NCI-H187 (cell line): ENCODE data around the gene ATP1A3.
"Not testable (repeated sequence)": the region's sequence is repeated elsewhere in the genome, so short reads cannot be mapped to it uniquely, and the experiment has no call there.

Experiments used
- DNase-seq, 2 experiments: peaks; one replicate each; lab custom pipeline; 2025; lab: John Stamatoyannopoulos, UW

ATP1A3 gene

DNA sequence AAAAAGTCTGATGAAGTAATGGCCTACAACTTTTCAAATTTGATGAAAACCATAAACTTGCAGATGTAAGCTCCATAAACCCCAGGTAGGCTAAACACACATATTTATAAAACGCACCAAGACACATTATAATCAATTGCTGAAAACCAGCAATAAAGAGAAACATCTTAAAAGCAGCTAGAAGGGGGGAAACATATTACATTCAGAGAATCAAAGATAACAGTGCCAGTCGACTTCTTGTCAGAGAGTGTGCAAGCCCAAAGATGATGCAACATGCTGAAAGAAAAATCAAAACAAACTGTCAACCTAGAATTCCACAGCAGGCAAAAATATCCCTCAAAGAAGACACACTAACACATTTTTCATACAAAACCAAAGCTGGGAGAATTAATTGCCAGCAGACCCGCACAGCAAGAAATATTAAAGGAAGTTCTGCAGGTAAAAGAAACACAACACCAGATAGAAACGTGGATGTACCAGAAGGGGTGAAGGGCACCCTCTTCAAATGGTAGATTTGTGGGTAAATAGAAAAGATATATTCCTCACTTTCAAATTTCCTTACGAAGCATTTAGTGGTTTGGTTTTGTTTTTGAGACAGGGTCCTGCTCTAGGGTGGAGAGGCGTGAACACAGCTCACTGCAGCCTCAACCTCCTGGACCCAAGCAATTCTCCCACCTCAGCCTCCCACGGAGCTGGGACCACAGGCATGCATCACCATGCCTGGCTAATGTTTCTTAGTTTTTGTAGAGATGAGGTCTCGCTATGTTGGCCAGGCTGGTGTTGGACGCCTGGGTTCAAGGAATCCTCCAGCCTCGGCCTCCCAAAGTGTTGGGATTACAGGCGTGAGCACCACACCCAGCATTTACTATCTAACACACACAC is 16.5 kb upstream of the ATP1A3 start:
- no peak for DNase-seq

DNA sequence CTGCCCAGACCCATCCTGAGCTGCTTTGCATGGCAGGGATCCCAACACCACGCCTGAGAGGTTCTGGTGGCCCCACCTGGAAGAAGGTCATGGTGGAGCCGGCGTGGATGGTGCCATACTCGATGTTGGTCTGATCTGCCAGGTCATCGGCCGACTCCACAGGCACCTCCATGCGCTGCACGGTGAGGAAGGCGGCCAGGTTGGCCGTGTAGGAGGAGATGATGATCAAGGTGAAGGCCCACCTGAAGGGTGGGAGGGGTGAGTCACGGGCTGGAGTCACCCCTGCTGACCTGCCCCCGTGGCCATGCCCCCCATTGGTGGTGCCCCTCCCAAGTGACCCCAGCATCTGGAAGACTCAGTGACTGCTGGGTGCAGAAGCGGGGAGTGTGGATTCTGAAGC is 12.5 kb upstream of the ATP1A3 start:
- DNase-seq = no peak

DNA sequence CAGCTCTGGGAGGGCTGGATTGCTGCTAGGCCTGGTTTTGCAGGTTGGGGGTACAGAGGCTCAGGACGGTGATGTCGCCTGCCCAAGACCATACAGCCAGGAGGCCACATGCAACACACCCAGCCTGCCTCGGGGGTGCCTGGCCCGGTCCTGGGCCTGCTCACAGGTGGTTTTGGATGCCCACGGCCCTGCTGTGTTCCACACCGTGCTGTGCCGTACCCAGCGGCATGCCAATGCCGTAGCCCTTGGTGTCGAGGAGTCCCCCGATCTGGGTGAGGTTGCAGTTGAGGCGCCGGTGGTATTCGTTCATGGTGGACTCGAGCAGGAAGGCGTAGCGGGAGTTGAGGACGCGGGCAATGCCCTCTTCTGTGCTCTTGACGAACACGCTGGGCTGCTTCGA is 11.5 kb upstream of the ATP1A3 start:
- DNase-seq = no peak

DNA sequence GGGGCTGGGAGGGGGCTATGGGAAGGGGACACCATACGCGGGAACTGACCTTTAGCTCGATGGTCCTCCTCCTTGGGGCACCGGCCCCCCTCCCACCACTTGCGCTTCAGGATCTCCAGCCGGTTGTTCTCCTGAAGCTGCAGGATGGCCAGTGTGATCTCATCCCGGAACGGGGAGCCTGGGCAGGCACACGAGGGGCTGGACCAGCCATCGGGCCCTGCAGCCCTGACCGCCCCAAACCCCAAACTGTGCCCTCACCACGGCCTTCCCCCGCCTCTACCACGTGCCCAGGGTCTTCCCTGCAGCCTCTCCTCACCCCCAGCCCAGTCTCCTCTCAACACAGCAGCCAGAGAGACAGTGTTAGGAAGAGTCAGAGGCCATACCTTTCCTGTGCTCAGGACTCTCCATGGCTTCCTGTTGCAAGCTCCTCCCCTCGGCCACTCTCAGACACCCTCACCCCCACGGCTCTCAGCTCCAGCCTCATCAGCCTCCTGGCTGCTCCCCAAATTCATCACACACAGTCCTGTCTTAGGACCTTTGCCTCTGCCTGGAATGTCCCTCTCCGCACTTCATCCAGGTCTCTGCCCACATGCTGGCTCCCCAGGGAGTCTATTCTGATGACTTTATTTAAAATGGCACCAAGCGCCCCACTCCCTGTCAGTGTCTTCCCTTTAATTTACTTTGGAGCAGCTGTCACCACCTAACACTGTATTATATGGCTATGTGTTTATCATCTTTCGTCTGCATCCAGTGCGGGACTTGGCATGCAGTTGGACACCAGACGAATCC is 9.7 kb upstream of the ATP1A3 start:
- DNase-seq = no peak

GRCh38 chr19:41999878-42000208 is 5.8 kb upstream of the ATP1A3 start:
- DNase-seq = no peak

DNA sequence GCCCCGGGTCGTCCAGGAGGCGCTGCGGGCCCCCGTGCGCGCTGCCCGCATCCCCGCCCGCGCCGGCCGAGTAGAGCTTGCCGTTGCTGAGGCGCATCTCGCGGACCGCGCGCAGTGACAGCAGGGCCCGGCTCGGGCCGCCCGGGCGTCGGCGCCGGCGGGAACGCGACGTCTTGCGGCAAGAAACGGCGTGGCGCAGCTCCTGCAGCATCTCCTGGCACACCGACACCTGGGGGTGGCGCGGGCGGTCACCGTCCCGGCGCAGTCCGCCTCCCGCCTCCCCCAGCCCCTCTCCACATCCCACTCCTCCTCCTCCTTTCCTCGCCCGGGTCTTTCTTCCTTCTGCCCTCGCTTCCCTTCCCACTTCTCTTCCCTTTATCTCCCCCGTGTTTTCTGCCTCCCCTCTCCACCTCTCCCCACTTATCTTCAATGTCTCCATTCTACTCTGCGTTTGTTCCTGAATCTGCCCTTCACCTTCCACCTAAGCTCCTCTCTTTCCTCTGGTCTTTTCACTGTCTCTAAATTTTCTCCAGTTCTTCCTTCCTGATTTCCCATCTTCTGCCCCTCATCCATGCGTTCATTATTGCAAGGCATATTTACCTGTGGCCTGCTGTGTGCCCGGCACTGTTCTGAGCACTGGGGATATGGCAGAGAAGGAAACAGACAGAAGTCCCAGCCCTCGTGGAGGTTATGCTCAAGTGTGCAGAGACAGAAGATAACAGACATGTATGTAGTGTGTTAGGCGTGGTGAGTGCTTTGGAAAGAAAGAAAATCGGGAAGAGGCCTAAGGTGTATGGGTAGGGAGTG is 5.2 kb upstream of the ATP1A3 start:
- no peak for DNase-seq

- DNase-seq = peak in 1 of 2 experiments; percentile 15
Observed at GRCh38 chr19:41998246-41999020, 4.4 kb upstream of the ATP1A3 start.

- DNase-seq = no peak
Observed at GRCh38 chr19:41997851-41998229, 3.8 kb upstream of the ATP1A3 start.

DNA sequence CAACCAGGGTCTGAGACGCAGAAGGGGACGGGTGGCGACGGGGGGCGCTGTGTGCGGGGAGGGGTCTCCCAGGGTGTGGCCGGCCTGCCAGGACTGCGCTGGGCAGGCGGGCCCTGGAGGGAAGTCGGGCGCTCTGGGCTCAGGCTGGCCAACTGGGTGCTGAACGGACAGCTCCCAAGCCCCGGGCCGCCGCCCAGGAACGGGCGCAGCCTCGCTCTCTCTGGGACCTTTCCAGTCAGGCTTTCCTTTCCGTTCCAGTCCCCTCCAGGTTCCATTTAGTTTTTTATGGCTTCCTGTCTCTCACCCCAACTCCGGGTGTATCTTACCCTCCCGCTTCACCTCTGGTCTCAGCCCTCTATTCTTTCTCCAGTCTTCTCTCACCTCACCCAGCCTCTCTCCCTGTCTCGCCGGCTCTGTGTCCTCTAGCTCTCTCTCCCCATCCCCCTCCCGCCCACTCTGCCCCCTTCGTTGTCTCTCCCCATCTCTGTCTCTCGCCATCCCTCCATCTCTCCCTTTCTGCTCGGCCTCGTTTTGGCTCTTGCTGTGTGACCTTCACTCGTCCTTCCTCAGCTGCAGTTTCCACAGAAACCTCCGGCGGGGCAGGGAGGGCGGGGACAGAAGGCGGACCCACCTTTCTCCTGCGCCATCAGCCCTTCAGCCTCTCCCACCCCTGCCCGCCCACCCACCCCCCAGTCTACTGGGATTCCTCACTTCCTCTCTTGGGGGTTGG is 3.3 kb upstream of the ATP1A3 start:
- DNase-seq = no peak

- no peak for DNase-seq
Observed at GRCh38 chr19:41995959-41996797, 2.1 kb upstream of the ATP1A3 start.

GRCh38 chr19:41994994-41995958 is 1.2 kb upstream of the ATP1A3 start:
- no peak for DNase-seq

DNA sequence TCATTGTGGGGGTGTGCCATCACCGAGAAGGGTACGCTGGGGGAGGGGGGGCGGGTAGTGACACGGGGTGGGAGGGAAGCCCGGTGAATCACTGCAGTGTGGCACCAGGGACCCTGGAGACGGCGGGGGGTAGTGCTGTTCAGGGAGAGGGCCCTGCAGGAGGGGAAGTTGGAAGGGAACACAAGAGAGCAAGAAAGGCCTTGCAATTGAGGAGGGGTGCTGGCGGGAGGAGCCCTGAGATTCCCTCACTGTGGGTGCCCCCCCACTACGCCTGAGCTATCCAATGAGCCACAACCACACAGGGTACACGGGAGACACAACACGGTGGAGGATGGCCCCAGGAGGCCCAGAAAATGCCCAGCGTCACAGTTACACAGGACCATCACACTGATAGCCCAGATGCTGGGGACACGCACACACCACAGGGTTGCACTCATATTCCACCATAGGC is 516 bp upstream of the ATP1A3 start:
- DNase-seq = no peak

DNA sequence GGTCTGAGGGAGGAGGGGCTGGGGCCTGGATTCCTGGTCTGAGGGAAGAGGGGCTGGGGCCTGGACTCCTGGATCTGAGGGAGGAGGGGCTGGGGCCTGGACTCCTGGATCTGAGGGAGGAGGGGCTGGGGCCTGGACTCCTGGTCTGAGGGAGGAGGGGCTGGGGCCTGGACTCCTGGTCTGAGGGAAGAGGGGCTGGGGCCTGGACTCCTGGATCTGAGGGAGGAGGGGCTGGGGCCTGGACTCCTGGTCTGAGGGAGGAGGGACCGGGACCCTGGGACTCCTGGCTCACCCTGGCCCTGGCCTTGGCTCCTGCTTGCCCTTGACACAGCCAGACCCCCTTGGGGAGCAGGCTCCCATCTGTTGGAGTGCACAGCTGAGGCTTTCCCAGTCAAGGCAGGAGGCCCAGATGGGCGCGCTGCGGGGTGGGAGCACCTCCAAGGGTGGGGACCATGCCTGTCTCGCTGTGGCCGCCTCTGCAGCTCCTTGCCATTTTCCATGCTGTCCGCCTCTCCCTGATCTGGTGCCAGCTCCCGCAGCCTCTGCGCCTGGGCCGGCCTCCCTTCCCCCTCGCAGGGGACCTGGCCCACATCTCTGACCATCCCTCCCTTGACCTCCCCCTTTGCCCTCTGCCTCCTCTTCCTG is 2.0 kb downstream of the ATP1A3 start:
- DNase-seq = not testable (repeated sequence)

DNA sequence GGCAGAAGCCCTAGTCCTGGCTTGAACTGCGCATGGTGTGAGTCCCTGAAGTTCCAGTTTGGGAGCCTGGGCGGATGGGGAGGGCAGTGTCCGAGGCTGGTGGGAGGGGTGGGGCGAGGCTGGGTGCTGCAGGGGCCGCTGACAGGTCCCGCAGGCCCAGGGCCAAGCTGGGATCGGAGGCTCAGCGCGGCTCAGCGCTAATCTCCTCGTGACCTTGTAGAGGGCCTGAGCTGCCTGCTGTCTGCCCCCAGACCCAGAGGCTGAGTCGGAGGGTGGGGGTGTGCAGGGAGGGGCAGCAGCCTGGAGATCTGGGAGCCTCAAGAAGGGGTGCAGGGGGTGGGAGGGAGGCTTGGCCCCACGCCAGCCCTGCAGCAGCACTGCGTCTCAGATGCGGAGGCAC is 3.0 kb downstream of the ATP1A3 start:
- no peak for DNase-seq

DNA sequence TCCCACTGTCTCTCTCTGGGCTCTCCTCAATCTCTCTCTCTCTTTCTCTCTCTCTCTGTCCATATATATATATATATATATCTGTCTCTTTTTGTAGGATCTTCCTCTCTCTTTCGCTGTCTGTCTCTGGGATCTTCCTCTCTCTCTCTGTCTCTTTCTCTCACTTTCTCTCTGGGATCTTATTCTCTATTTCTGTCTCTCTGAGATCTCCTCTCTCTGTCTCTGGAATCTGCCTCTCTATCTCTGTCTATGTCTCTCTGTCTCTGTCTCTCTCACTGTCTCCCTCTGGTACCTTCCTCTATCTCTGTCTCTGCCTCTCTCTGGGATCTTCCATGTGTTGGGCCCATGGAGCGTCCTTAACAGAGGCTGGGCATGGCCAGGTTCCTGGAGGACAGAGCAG is 3.4 kb downstream of the ATP1A3 start:
- no peak for DNase-seq

- no peak for DNase-seq
Observed at GRCh38 chr19:41990028-41990427, 4.0 kb downstream of the ATP1A3 start.

- DNase-seq = no peak
Observed at GRCh38 chr19:41988947-41989346, 5.1 kb downstream of the ATP1A3 start.

DNA sequence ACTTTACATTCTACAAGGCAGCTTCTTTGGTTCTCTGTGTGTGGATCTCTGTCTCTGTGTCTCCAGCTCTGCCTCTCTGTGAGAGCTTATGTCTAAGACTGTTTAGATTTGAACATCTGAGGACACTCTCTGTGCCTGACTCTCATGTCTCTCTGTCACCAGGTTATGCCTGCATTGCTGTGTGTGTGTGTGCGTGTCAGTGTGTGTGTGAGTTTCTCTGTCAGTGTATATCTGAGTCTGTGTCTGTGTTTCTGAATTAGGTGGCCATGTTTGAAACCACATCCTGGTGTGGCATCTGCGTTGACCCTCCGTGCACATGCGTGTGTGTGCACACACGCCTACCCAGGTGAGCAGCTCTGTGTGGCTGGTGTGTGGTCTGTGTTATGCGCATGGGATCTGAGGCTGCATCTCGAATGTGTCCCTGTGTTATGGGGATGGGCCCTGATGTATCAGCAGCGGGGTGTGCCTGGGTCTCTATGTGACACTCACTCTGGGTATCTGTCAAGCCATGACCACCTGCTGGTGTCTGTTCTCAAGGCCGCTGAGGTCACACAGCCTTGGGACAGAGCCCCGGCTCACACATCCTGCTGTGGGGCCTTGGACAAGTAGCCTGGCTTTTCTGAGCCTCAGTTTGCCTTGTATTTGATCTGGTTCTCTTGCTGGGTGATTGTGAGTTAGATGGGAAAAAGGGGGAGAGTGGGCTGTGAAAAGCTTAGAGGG is 6.7 kb downstream of the ATP1A3 start:
- no peak for DNase-seq
